K562 (cell line): ENCODE results near the gene OSBPL1A. TPM values are rescaled to one million over a fixed set of nuclear protein-coding genes. Genes with fewer than 3 reads are reported as not detected.

Experiments
- ATAC-seq: fragments of 200-7000 bp; cut with Tn5 transposase; 3 replicates; pipeline ENCODE4 v1.9.1; 2020; ENCODE audit warnings: moderate library complexity
- BruUV-seq: library from RNA; stranded (reverse); fragments of 400-500 nt; replicated peaks from 2 replicates; lab custom pipeline; 2021; lab: Mats Ljungman, UMichigan
- CTCF ChIA-PET: fragments of 300-600 bp; formaldehyde crosslinking; extraction: SDS; loops from one replicate; lab custom pipeline; 2021; ENCODE audit warnings: low intra/inter-chr PET ratio; lab: Yijun Ruan, JAX
- POLR2A ChIA-PET: fragments of 300-600, 350-650 bp; sonication (Branson Sonifier 250); formaldehyde crosslinking; extraction: SDS; loops from one replicate; lab custom pipeline; 2021; ENCODE audit warnings: antibody characterized with exemption, inconsistent platforms; lab: Yijun Ruan, JAX
- DNase-seq, 4 experiments: peaks; one replicate each; pipeline versions ENCODE4 v3.0.0 to v3.0.0-alpha.2; 2011 to 2018; ENCODE audit warnings: low spot score in 3 of 4, mixed read lengths in 3 of 4; ENCODE audit errors: extremely low read depth in 1 of 4
- FAIRE-seq: peaks from 2 replicates; lab custom pipeline; 2011; peaks lifted over from hg19 to GRCh38; lab: Jason Lieb, UNC
- H2AFZ ChIP-seq: 2 replicates; pipeline ENCODE4 v1.6.0; 2011; ENCODE audit warnings: low read depth, low read length, control low read depth, inconsistent platforms
- H3K27ac ChIP-seq: fragments of 200-600 bp; 3 replicates; pipeline ENCODE4 v1.8.0; 2011; ENCODE audit warnings: low read depth, mild to moderate bottlenecking, control low read depth, inconsistent platforms, low read length, moderate library complexity, mixed read lengths; ENCODE audit errors: extremely low read depth
- H3K27me3 ChIP-seq, 2 experiments: fragments of 300-600 bp in 1 of 2; 2 replicates in 1 of 2; 3 replicates in 1 of 2; pipeline versions ENCODE4 v1.6.0 to v1.8.0; 2011; ENCODE audit warnings: inconsistent platforms in 2 of 2, low read length in 2 of 2, mild to moderate bottlenecking in 1 of 2, mixed read lengths in 1 of 2, moderate library complexity in 1 of 2; ENCODE audit not compliant: control insufficient read depth in 2 of 2, insufficient read depth in 2 of 2
- H3K36me3 ChIP-seq: fragments of 300-600 bp; 3 replicates; pipeline ENCODE4 v1.8.0; 2011; ENCODE audit warnings: mild to moderate bottlenecking, low read length, inconsistent platforms; ENCODE audit not compliant: control insufficient read depth, insufficient read depth
- H3K4me1 ChIP-seq, 2 experiments: fragments of 200-600 bp in 1 of 2; replicated peaks in 1 of 2; 2 replicates in 1 of 2; 3 replicates in 1 of 2; pipeline versions ENCODE4 v1.5.1 to v1.8.0; 2011; ENCODE audit warnings: inconsistent platforms in 2 of 2, low read length in 2 of 2, mild to moderate bottlenecking in 1 of 2, mixed read lengths in 1 of 2, moderate library complexity in 1 of 2; ENCODE audit not compliant: control insufficient read depth in 2 of 2, insufficient read depth in 2 of 2
- H3K4me2 ChIP-seq: 2 replicates; pipeline ENCODE4 v1.6.1; 2011; ENCODE audit warnings: low read length, control low read depth, inconsistent platforms, mixed read lengths; ENCODE audit not compliant: insufficient read depth
- H3K4me3 ChIP-seq: fragments of 200-600 bp; sonication (generic), shearing (Covaris generic); 2 replicates; pipeline ENCODE4 v1.5.1; 2016; ENCODE audit warnings: control low read depth, inconsistent platforms
- H3K79me2 ChIP-seq: fragments of 200-600 bp; 3 replicates; pipeline ENCODE4 v1.8.0; 2011; ENCODE audit warnings: low read length, inconsistent platforms; ENCODE audit not compliant: control insufficient read depth, insufficient read depth
- H3K9ac ChIP-seq, 2 experiments: 2 replicates each; pipeline versions ENCODE4 v1.6.0 to v1.6.1; 2011; ENCODE audit warnings: low read depth in 2 of 2, low read length in 2 of 2, control low read depth in 1 of 2, inconsistent platforms in 1 of 2, mild to moderate bottlenecking in 1 of 2, mixed read lengths in 1 of 2; ENCODE audit not compliant: insufficient read depth in 1 of 2
- H3K9me1 ChIP-seq: one replicate; pipeline ENCODE4 v1.6.0; 2011; ENCODE audit warnings: inconsistent platforms, mild to moderate bottlenecking, low read length, moderate library complexity; ENCODE audit not compliant: control insufficient read depth, insufficient read depth
- H3K9me3 ChIP-seq: replicated peaks from 2 replicates; pipeline ENCODE4 v1.5.1; 2011; ENCODE audit warnings: low read depth, low read length, inconsistent platforms; ENCODE audit not compliant: control insufficient read depth, insufficient read depth
- H4K20me1 ChIP-seq: replicated peaks from 2 replicates; pipeline ENCODE4 v1.6.1; 2011; ENCODE audit warnings: low read length, inconsistent platforms, mixed read lengths; ENCODE audit not compliant: control insufficient read depth, insufficient read depth
- CAMTA2 ChIP-seq: fragments of 250-450 bp; sonication (Bioruptor Pico); conservative IDR thresholded peaks from 2 replicates; pipeline ENCODE4 v1.5.1; 2022
- CEBPG ChIP-seq, 3 experiments: fragments of 200-800 bp in 1 of 3; sonication (Bioruptor generic) in 1 of 3; sonication (generic) in 1 of 3; formaldehyde crosslinking in 1 of 3; IDR thresholded peaks in 2 of 3; conservative IDR thresholded peaks in 1 of 3; 2 replicates each; pipeline versions ENCODE4 v1.6.1 to v1.8.0; 2016 to 2022; ENCODE audit warnings: missing compliant biosample characterization in 2 of 3, missing genetic modification characterization in 2 of 3, mild to moderate bottlenecking in 1 of 3, missing genetic modification reagents in 1 of 3
- E2F1 ChIP-seq: sonication (generic); formaldehyde crosslinking; IDR thresholded peaks from 2 replicates; pipeline ENCODE4 v1.8.1; 2023; ENCODE audit warnings: mild to moderate bottlenecking, missing genetic modification reagents, moderate library complexity
- EWSR1 ChIP-seq: fragments of 450-650 bp; IDR thresholded peaks from 2 replicates; pipeline ENCODE4 v1.6.1; 2018; ENCODE audit warnings: borderline replicate concordance, mild to moderate bottlenecking, low read depth, moderate library complexity; ENCODE audit not compliant: partially characterized antibody
- HCFC1 ChIP-seq: IDR thresholded peaks from 2 replicates; pipeline ENCODE4 v1.6.1; 2012; ENCODE audit warnings: low read depth, low read length, improper control_type of control experiment
- KDM4B ChIP-seq, 2 experiments: fragments of 450-650 bp in 1 of 2; sonication (generic) in 1 of 2; IDR thresholded peaks; 2 replicates each; pipeline ENCODE4 v1.6.1; 2016 to 2017; ENCODE audit warnings: borderline replicate concordance in 2 of 2, antibody characterized with exemption in 1 of 2, low read depth in 1 of 2, mild to moderate bottlenecking in 1 of 2
- MTF1 ChIP-seq: fragments of 250-450 bp; sonication (Bioruptor Pico); IDR thresholded peaks from 2 replicates; pipeline ENCODE4 v1.9.0; 2021; ENCODE audit warnings: moderate library complexity, mild to moderate bottlenecking, inconsistent platforms, borderline replicate concordance
- NR4A1 ChIP-seq, 2 experiments: fragments of 250-450 bp in 1 of 2; fragments of 450-650 bp in 1 of 2; sonication (Bioruptor Pico) in 1 of 2; IDR thresholded peaks; 2 replicates each; pipeline versions ENCODE4 v1.4.0 to v1.6.1; 2016 to 2020; ENCODE audit warnings: mild to moderate bottlenecking in 2 of 2, missing compliant biosample characterization in 1 of 2, missing genetic modification characterization in 1 of 2, moderate library complexity in 1 of 2
- RAD21 ChIP-seq, 2 experiments: fragments of 250-450 bp in 1 of 2; fragments of 450-650 bp in 1 of 2; sonication (Bioruptor Pico) in 1 of 2; formaldehyde crosslinking in 1 of 2; IDR thresholded peaks in 1 of 2; conservative IDR thresholded peaks in 1 of 2; 2 replicates each; pipeline versions ENCODE4 v1.4.0 to v1.8.0; 2020 to 2022; ENCODE audit warnings: mild to moderate bottlenecking in 2 of 2, moderate library complexity in 1 of 2
- RFX7 ChIP-seq: fragments of 250-450 bp; sonication (Bioruptor Pico); IDR thresholded peaks from 2 replicates; pipeline ENCODE4 v1.5.1; 2021; ENCODE audit warnings: mild to moderate bottlenecking
- SIX5 ChIP-seq, 2 experiments: IDR thresholded peaks; 2 replicates each; pipeline ENCODE4 v1.6.1; 2011; ENCODE audit warnings: low read length in 2 of 2, borderline replicate concordance in 1 of 2, low read depth in 1 of 2, mild to moderate bottlenecking in 1 of 2, moderate library complexity in 1 of 2; ENCODE audit not compliant: insufficient read depth in 1 of 2
- SMARCC2 ChIP-seq: fragments of 450-650 bp; IDR thresholded peaks from 2 replicates; pipeline ENCODE4 v1.6.1; 2017; ENCODE audit warnings: antibody characterized with exemption, moderate library complexity, mild to moderate bottlenecking, low read depth
- SRF ChIP-seq, 2 experiments: fragments of 250-450, 450-650 bp in 1 of 2; sonication (Bioruptor Pico) in 1 of 2; sonication (generic) in 1 of 2; formaldehyde crosslinking; IDR thresholded peaks; 2 replicates each; pipeline versions ENCODE4 v1.5.0 to v1.5.1; 2020 to 2022; ENCODE audit warnings: mild to moderate bottlenecking in 1 of 2, missing genetic modification reagents in 1 of 2
- ZNF785 ChIP-seq: fragments of 250-450 bp; sonication (Bioruptor Pico); IDR thresholded peaks from 2 replicates; pipeline ENCODE4 v1.4.0; 2020; ENCODE audit warnings: mild to moderate bottlenecking
- WGBS: fragments of 100-300 bp; shearing (Covaris generic); methylation state at CpG from one replicate; pipeline ENCODE4 v1.1.6; 2016; ENCODE audit warnings: low coverage, mixed read lengths; ENCODE audit not compliant: insufficient coverage; ENCODE audit errors: missing lambda C conversion rate; 5-methylcytosine and 5-hydroxymethylcytosine counted together
- in situ Hi-C: fragments of 300-500 bp; cut with MboI; formaldehyde crosslinking; loops from 4 replicates; pipeline ENCODE4 v1.15.0; 2018; ENCODE audit warnings: inconsistent platforms, mixed read lengths
- intact Hi-C: fragments of 100-400 bp; cut with micrococcal nuclease; formaldehyde crosslinking; loops from 2 replicates; pipeline ENCODE4 v1.14.2; 2022
- polyA plus RNA-seq, 8 experiments: library from polyadenylated mRNA; depleted of rRNA in 4 of 8; stranded (reverse) in 5 of 8; unstranded in 3 of 8; fragments of >200 nt; fragmentation: Nextera tagmentation in 2 of 8; fragmentation: Illumina TruSeq in 1 of 8; extraction: Ambion mirVana in 2 of 8; extraction: Trizol in 1 of 8; gene quantifications; 2 replicates each; pipeline versions ENCODE4 v1.2.1 to v1.2.3, GENCODE V29; 2011 to 2014; ENCODE audit warnings: inconsistent platforms in 1 of 8, missing spikeins in 1 of 8
- total RNA-seq, 7 experiments: library from RNA; depleted of rRNA in 6 of 7; stranded (reverse); fragments of >200 nt in 6 of 7; fragmentation: Illumina TruSeq in 2 of 7; extraction: Trizol in 2 of 7; gene quantifications; 2 replicates each; pipeline versions ENCODE4 v1.2.1 to v1.2.3, GENCODE V29; 2011 to 2021; ENCODE audit warnings: low replicate concordance in 1 of 7

OSBPL1A gene
- total and polyA plus RNA-seq, 9 of the 15 experiments (the other 6 are each of a cell fraction or from before 2014, with no cell fraction given) = 0.40 to 0.49 TPM; not detected in 7

- TF ChIP-seq NR4A1 (CRISPR knock-in tag; IDR thresholded peaks at IDR 0.05) = no peak
- no peak for TF ChIP-seq NR4A1 (tag; IDR thresholded peaks at IDR 0.05)
- no peak for TF ChIP-seq RAD21 (CRISPR knock-in tag; conservative IDR thresholded peaks at IDR 0.05 in 1 of 2, IDR thresholded peaks at IDR 0.05 in 1 of 2)
- TF ChIP-seq HCFC1 = no peak
- TF ChIP-seq ZNF785 = no peak
Measured at GRCh38 chr18:24421831-24422230, 24.2 kb upstream of the OSBPL1A start (continued).

GRCh38 chr18:24420551-24420950, 22.9 kb upstream of the OSBPL1A start:
- Histone ChIP-seq H2AFZ (no peak overlapping the region), H3K4me2 (no peak overlapping the region), H3K9me3 (no peaks in the 10 kb centered on the region), H3K9ac (no peak overlapping the region), H3K27ac (no peak overlapping the region), H3K4me1 (no peaks in the 10 kb centered on the region), H3K4me3 (no peak overlapping the region), H3K27me3 (peaks cover 16 to 18% of the 10 kb centered on the region in 2 experiments; a peak in 4 of 5 replicates), H3K79me2 (no peaks in the 10 kb centered on the region), H4K20me1 (no peaks in the 10 kb centered on the region), H3K36me3 (no peaks in the 10 kb centered on the region), H3K9me1 (no peaks in the 10 kb centered on the region)
- intact Hi-C loops (loop anchor here (10.0 kb wide), 1 partner anchor 64 kb away; no protein-coding TSS in a partner anchor), in situ Hi-C loops (no loop called here)
- TF ChIP-seq MTF1 (CRISPR knock-in tag) (no peak), EWSR1 (no peak), SIX5 (IDR thresholded peaks at IDR 0.05; ENCODE audit: borderline replicate concordance in 1 of 2, insufficient read depth in 1 of 2, low read depth in 1 of 2, low read length in 2 of 2) (no peak), CEBPG (CRISPR knock-in tag; IDR thresholded peaks at IDR 0.05) (no peak), CEBPG (tag; conservative IDR thresholded peaks at IDR 0.05 in 1 of 2, IDR thresholded peaks at IDR 0.05 in 1 of 2) (no peak), SRF (CRISPR knock-in tag; IDR thresholded peaks at IDR 0.05) (no peak), RFX7 (CRISPR knock-in tag) (no peak), CAMTA2 (CRISPR knock-in tag) (no peak), SMARCC2 (no peak), E2F1 (CRISPR knock-in tag) (no peak), KDM4B (IDR thresholded peaks at IDR 0.05; ENCODE audit: borderline replicate concordance in 2 of 2, low read depth in 1 of 2) (no peak)
- DNase-seq (no peak), ATAC-seq (no peak), FAIRE-seq (no peak)
- CTCF ChIA-PET = no interaction called here
- no TSS peak for BruUV-seq
- POLR2A ChIA-PET = no interaction called here
- WGBS = 0% methylated on average over 4 of the region's 4 CpGs
